Neural progenitor cell (in vitro differentiated cells): ENCODE data around the gene FRMD7. TPM values are rescaled to one million over a fixed set of nuclear protein-coding genes. Genes with fewer than 3 reads are reported as not detected.

Source experiments
- DNase-seq: peaks from one replicate; pipeline ENCODE4 v3.0.0-alpha.2; 2016; ENCODE audit warnings: low spot score
- H2AFZ ChIP-seq: fragments of 200-600 bp; sonication (generic); replicated peaks from 2 replicates; pipeline ENCODE4 v1.6.1; 2016; ENCODE audit warnings: antibody characterized with exemption
- H3F3A ChIP-seq: fragments of 200-600 bp; sonication (generic); 2 replicates; pipeline ENCODE4 v1.6.1; 2016; ENCODE audit warnings: antibody characterized with exemption, low read depth
- H3K27ac ChIP-seq: fragments of 200-600 bp; sonication (generic); 2 replicates; pipeline ENCODE4 v1.5.1; 2016; ENCODE audit warnings: mild to moderate bottlenecking
- H3K27me3 ChIP-seq: fragments of 200-600 bp; sonication (generic); 2 replicates; pipeline ENCODE4 v1.6.1; 2016; ENCODE audit warnings: mild to moderate bottlenecking, moderate library complexity
- H3K36me3 ChIP-seq: fragments of 200-600 bp; sonication (generic); 2 replicates; pipeline ENCODE4 v1.5.1; 2016
- H3K4me1 ChIP-seq: fragments of 200-600 bp; sonication (generic); 2 replicates; pipeline ENCODE4 v1.6.1; 2016; ENCODE audit warnings: mixed run types
- H3K4me2 ChIP-seq: fragments of 200-600 bp; sonication (generic); 2 replicates; pipeline ENCODE4 v1.6.1; 2016
- H3K4me3 ChIP-seq: fragments of 200-600 bp; sonication (generic); 2 replicates; pipeline ENCODE4 v1.5.1; 2016
- H3K79me2 ChIP-seq: fragments of 200-600 bp; sonication (generic); 2 replicates; pipeline ENCODE4 v1.6.1; 2016; ENCODE audit warnings: low read depth
- H3K9ac ChIP-seq: fragments of 200-600 bp; sonication (generic); 2 replicates; pipeline ENCODE4 v1.6.1; 2016
- H3K9me3 ChIP-seq: fragments of 200-600 bp; sonication (generic); 2 replicates; pipeline ENCODE4 v1.5.1; 2016; ENCODE audit warnings: low read depth
- H4K20me1 ChIP-seq: fragments of 200-600 bp; sonication (generic); 2 replicates; pipeline ENCODE4 v1.6.1; 2016; ENCODE audit warnings: low read depth
- H3K27ac Mint-ChIP-seq: 3 replicates; pipeline ENCODE4 v1.8.0; 2021; ENCODE audit warnings: mixed read lengths
- H3K27me3 Mint-ChIP-seq: 2 replicates; pipeline ENCODE4 v1.8.0; 2022; ENCODE audit warnings: low read depth, mild to moderate bottlenecking, inconsistent platforms, moderate library complexity, mixed read lengths; ENCODE audit not compliant: insufficient read depth
- H3K36me3 Mint-ChIP-seq: 3 replicates; pipeline ENCODE4 v1.8.0; 2021; ENCODE audit warnings: mixed read lengths
- H3K4me1 Mint-ChIP-seq: 3 replicates; pipeline ENCODE4 v1.8.0; 2021; ENCODE audit warnings: mixed read lengths
- H3K4me3 Mint-ChIP-seq: 3 replicates; pipeline ENCODE4 v1.8.0; 2021; ENCODE audit warnings: mild to moderate bottlenecking, moderate library complexity, mixed read lengths
- H3K9me3 Mint-ChIP-seq: 3 replicates; pipeline ENCODE4 v1.8.0; 2020; ENCODE audit warnings: mixed read lengths
- EZH2 ChIP-seq: fragments of 200-600 bp; sonication (generic); IDR thresholded peaks from 2 replicates; pipeline ENCODE4 v1.6.1; 2017; ENCODE audit warnings: antibody characterized with exemption, mild to moderate bottlenecking, moderate library complexity
- EZH2phosphoT487 ChIP-seq: fragments of 200-600 bp; sonication (generic); IDR thresholded peaks from 2 replicates; pipeline ENCODE4 v1.6.1; 2017; ENCODE audit warnings: antibody characterized with exemption
- total RNA-seq: library from RNA; depleted of rRNA; stranded (reverse); fragments of >200 nt; gene quantifications from 2 replicates; pipeline ENCODE4 v1.2.3, GENCODE V29; 2015; ENCODE audit warnings: low replicate concordance
- TF ChIP-seq, protein P1 (sequence below): fragments of 200-600 bp; sonication (generic); IDR thresholded peaks from 2 replicates; pipeline ENCODE4 v1.5.1; 2017; ENCODE audit warnings: antibody characterized with exemption, mild to moderate bottlenecking

Gene FRMD7
- total RNA-seq, 1 donor from 2014 or later = not detected

DNA sequence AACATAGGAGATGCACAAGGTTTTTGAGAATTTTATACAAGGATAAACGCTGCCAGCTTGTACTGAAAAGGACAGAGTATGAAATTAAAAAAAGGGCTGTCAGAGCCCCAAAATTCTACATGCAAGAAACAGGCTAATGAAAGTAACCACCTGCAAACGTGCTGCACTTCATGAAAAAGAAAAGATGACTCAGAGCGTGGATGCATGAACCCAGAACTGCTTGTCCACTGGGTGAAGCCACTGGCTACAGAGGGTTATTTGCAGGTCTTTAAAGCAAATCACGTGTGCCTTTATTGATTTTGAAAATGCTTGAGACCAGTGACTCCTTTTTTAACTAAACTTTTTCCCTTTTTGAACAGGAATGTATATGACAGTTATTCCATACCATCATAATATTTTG lies 25.3 kb upstream of the FRMD7 start:
- Histone ChIP-seq H3K4me2 (no peak overlapping the region), H3K79me2 (no peaks in the 10 kb centered on the region), H3K27me3 (no peaks in the 10 kb centered on the region), H3K36me3 (no peaks in the 10 kb centered on the region), H3K9me3 (peaks cover 3% of the 10 kb centered on the region), H3K9ac (no peak overlapping the region), H3F3A (no peaks in the 10 kb centered on the region), H2AFZ (no peak overlapping the region), H3K27ac (no peak overlapping the region), H3K4me1 (no peaks in the 10 kb centered on the region), H3K4me3 (no peak overlapping the region), H4K20me1 (no peaks in the 10 kb centered on the region)
- Mint-ChIP-seq H3K27ac (no peak overlapping the region), H3K27me3 (no peaks in the 10 kb centered on the region), H3K4me3 (no peak overlapping the region), H3K4me1 (no peaks in the 10 kb centered on the region), H3K9me3 (peaks cover 1% of the 10 kb centered on the region), H3K36me3 (no peaks in the 10 kb centered on the region)
- TF ChIP-seq EZH2phosphoT487 (no peak), EZH2 (no peak)
- TF ChIP-seq, protein P1, sequence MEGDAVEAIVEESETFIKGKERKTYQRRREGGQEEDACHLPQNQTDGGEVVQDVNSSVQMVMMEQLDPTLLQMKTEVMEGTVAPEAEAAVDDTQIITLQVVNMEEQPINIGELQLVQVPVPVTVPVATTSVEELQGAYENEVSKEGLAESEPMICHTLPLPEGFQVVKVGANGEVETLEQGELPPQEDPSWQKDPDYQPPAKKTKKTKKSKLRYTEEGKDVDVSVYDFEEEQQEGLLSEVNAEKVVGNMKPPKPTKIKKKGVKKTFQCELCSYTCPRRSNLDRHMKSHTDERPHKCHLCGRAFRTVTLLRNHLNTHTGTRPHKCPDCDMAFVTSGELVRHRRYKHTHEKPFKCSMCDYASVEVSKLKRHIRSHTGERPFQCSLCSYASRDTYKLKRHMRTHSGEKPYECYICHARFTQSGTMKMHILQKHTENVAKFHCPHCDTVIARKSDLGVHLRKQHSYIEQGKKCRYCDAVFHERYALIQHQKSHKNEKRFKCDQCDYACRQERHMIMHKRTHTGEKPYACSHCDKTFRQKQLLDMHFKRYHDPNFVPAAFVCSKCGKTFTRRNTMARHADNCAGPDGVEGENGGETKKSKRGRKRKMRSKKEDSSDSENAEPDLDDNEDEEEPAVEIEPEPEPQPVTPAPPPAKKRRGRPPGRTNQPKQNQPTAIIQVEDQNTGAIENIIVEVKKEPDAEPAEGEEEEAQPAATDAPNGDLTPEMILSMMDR = no peak
- no peak for DNase-seq

DNA sequence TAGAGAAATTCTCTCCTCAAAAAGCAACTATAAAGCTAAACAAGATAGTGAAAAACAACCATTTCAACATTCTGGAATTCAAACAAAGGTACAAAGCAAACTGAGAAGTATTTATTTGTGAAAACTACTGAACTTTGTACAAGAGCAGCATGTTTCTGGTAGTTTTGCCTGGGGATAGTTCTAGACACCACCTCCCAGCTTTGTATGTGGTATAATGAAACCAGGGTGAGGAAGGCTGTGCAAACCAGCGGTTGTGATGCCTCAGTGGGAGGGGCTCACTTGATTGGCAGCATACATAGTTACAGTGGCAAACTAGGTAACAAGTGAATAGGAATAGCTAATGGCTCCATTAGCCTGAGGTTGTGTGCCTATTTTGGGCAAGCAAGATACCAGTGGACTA lies 18.6 kb upstream of the FRMD7 start:
- Histone ChIP-seq H3K27me3 (no peaks in the 10 kb centered on the region), H3K9ac (no peak overlapping the region), H3K36me3 (no peaks in the 10 kb centered on the region), H3K4me3 (no peak overlapping the region), H3F3A (no peaks in the 10 kb centered on the region), H4K20me1 (no peaks in the 10 kb centered on the region), H2AFZ (peak overlapping the region; percentile 50), H3K4me1 (no peaks in the 10 kb centered on the region), H3K9me3 (no peaks in the 10 kb centered on the region), H3K79me2 (no peaks in the 10 kb centered on the region), H3K4me2 (no peak overlapping the region), H3K27ac (no peak overlapping the region)
- peak; percentile 5 for DNase-seq
- peaks cover 2% of the 10 kb centered on the region for H3K27me3 Mint-ChIP-seq
- H3K4me3 Mint-ChIP-seq = no peak overlapping the region
- TF ChIP-seq, protein P1 = no peak
- TF ChIP-seq EZH2phosphoT487 (no peak), EZH2 (no peak)
- H3K27ac Mint-ChIP-seq = no peak overlapping the region
- H3K9me3 Mint-ChIP-seq = no peaks in the 10 kb centered on the region
- H3K4me1 Mint-ChIP-seq = no peaks in the 10 kb centered on the region
- H3K36me3 Mint-ChIP-seq = no peaks in the 10 kb centered on the region

DNA sequence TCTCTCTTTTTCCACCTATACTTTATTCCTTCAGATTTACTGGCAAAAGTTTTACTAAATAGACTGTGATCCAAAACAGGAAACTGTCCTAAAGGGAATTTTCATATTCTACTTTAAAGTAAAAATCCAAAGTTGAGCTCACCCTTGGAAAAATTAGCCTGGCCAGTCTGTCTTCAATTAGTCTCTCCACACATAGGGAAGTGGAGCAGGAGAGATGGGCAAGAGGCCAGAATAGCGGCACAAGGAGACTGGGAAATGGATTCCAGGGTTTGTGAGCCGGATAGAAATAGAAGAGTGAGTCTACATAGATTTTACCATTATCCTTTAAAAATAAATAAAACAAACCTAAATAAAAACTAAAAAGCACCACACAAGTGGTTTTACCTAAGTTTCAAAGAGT lies 16.2 kb upstream of the FRMD7 start:
- no peaks in the 10 kb centered on the region for H3K9me3 ChIP-seq
- Mint-ChIP-seq H3K9me3 (no peaks in the 10 kb centered on the region), H3K36me3 (no peaks in the 10 kb centered on the region), H3K27ac (no peak overlapping the region), H3K4me3 (no peak overlapping the region), H3K27me3 (peaks cover 2% of the 10 kb centered on the region), H3K4me1 (no peaks in the 10 kb centered on the region)
- no peaks in the 10 kb centered on the region for H3K4me1 ChIP-seq
- no peaks in the 10 kb centered on the region for H3K36me3 ChIP-seq
- no peaks in the 10 kb centered on the region for H3K27me3 ChIP-seq
- H3K79me2 ChIP-seq = no peaks in the 10 kb centered on the region
- no peak overlapping the region for H3K4me2 ChIP-seq
- no peak overlapping the region for H3K27ac ChIP-seq
- no peak overlapping the region for H2AFZ ChIP-seq
- no peaks in the 10 kb centered on the region for H3F3A ChIP-seq
- H3K4me3 ChIP-seq = no peak overlapping the region
- no peak for TF ChIP-seq EZH2phosphoT487
- TF ChIP-seq EZH2 = no peak
- TF ChIP-seq, protein P1 = no peak
- no peak overlapping the region for H3K9ac ChIP-seq
- DNase-seq = no peak
- no peaks in the 10 kb centered on the region for H4K20me1 ChIP-seq
